Measurements from ENCODE around the gene SMARCC1.
A peak's percentile ranks its signal among the peaks of the same experiment; 100 is the strongest.

SMARCC1 gene

DNA sequence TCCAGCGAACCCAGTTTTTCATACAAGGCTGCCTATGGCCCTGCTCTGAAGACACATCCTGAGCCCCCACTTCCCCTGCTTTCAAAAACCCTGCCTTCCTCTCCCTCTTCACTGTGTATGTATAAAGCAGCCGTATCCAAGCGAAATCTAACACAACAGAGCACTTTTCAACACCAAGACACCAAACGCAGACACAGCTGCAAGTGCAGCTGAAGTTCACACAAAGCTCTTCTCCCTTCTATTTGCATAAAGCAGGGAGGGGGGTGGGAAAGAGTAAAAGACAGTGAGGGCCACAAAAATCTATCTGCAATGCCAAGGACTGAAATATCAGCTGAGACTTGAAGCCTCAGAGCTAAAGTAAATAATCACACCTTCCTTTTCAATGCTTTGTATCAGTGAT, 168.0 kb downstream of the SMARCC1 start:
- TF ChIP-seq EZH2phosphoT487 (IDR thresholded peaks at IDR 0.05; ENCODE audit: low read length) (no peak), EZH2 (optimal IDR thresholded peaks at IDR 0.05; ENCODE audit: low read depth, low read length) (no peak)
- TF ChIP-seq, protein P1, sequence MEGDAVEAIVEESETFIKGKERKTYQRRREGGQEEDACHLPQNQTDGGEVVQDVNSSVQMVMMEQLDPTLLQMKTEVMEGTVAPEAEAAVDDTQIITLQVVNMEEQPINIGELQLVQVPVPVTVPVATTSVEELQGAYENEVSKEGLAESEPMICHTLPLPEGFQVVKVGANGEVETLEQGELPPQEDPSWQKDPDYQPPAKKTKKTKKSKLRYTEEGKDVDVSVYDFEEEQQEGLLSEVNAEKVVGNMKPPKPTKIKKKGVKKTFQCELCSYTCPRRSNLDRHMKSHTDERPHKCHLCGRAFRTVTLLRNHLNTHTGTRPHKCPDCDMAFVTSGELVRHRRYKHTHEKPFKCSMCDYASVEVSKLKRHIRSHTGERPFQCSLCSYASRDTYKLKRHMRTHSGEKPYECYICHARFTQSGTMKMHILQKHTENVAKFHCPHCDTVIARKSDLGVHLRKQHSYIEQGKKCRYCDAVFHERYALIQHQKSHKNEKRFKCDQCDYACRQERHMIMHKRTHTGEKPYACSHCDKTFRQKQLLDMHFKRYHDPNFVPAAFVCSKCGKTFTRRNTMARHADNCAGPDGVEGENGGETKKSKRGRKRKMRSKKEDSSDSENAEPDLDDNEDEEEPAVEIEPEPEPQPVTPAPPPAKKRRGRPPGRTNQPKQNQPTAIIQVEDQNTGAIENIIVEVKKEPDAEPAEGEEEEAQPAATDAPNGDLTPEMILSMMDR (IDR thresholded peaks at IDR 0.05; ENCODE audit: low read length) = no peak
- Histone ChIP-seq H3F3A (ENCODE audit: insufficient read depth, low read length) (no peaks in the 10 kb centered on the region), H3K9ac (ENCODE audit: low read length) (no peak overlapping the region), H3K4me2 (ENCODE audit: low read depth, low read length) (no peak overlapping the region), H3K9me3 (replicated peaks; ENCODE audit: insufficient read depth, low read length) (no peaks in the 10 kb centered on the region), H3K4me3 (ENCODE audit: low read length) (no peak overlapping the region), H3K9me2 (replicated peaks; ENCODE audit: insufficient read depth, low read length) (no peaks in the 10 kb centered on the region), H2AFZ (ENCODE audit: low read length) (no peak overlapping the region), H3K27ac (ENCODE audit: low read length) (no peak overlapping the region), H3K27me3 (replicated peaks; ENCODE audit: insufficient read depth, low read length) (no peaks in the 10 kb centered on the region), H3K36me3 (replicated peaks; ENCODE audit: insufficient read depth, low read length) (0 out of 2 replicates have a peak, but pooled peaks cover 3% of the 10 kb centered on the region), H3K4me1 (ENCODE audit: low read length) (no peaks in the 10 kb centered on the region), H3K79me2 (ENCODE audit: low read length) (no peaks in the 10 kb centered on the region), H4K20me1 (ENCODE audit: insufficient read depth, low read length) (no peaks in the 10 kb centered on the region)
- peak; percentile 18 for DNase-seq

DNA sequence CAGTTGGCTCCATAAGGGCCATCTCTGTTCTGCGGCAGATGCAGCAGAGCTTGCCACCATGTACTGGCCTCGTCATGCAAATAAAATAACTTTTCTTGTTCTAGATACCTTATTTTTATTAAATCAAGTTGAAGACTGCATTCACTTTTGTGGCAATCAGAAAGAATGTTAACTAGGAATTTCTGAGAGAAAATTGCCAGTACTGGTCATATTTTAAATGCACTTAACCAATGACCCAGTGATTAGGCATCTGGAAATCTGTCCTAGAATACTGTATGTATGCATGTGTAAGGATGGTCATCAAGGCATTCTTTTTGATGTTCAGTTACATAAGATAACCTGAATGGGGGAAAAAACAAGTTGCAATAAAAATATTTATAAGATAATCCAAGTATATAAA, 168.8 kb downstream of the SMARCC1 start:
- H3K4me3 ChIP-seq (ENCODE audit: low read length) = no peak overlapping the region
- H3K9me3 ChIP-seq (replicated peaks; ENCODE audit: insufficient read depth, low read length) = no peaks in the 10 kb centered on the region
- no peak overlapping the region for H3K4me2 ChIP-seq (ENCODE audit: low read depth, low read length)
- no peak overlapping the region for H3K27ac ChIP-seq (ENCODE audit: low read length)
- 0 out of 2 replicates have a peak, but pooled peaks cover 3% of the 10 kb centered on the region for H3K36me3 ChIP-seq (replicated peaks; ENCODE audit: insufficient read depth, low read length)
- TF ChIP-seq EZH2phosphoT487 (IDR thresholded peaks at IDR 0.05; ENCODE audit: low read length) (no peak), EZH2 (optimal IDR thresholded peaks at IDR 0.05; ENCODE audit: low read depth, low read length) (no peak)
- TF ChIP-seq, protein P1 (IDR thresholded peaks at IDR 0.05; ENCODE audit: low read length) = no peak
- H3K79me2 ChIP-seq (ENCODE audit: low read length) = no peaks in the 10 kb centered on the region
- H4K20me1 ChIP-seq (ENCODE audit: insufficient read depth, low read length) = no peaks in the 10 kb centered on the region
- no peak overlapping the region for H2AFZ ChIP-seq (ENCODE audit: low read length)
- no peak overlapping the region for H3K9ac ChIP-seq (ENCODE audit: low read length)
- no peaks in the 10 kb centered on the region for H3K9me2 ChIP-seq (replicated peaks; ENCODE audit: insufficient read depth, low read length)
- H3K27me3 ChIP-seq (replicated peaks; ENCODE audit: insufficient read depth, low read length) = no peaks in the 10 kb centered on the region
- no peak for DNase-seq
- no peaks in the 10 kb centered on the region for H3F3A ChIP-seq (ENCODE audit: insufficient read depth, low read length)
- no peaks in the 10 kb centered on the region for H3K4me1 ChIP-seq (ENCODE audit: low read length)

DNA sequence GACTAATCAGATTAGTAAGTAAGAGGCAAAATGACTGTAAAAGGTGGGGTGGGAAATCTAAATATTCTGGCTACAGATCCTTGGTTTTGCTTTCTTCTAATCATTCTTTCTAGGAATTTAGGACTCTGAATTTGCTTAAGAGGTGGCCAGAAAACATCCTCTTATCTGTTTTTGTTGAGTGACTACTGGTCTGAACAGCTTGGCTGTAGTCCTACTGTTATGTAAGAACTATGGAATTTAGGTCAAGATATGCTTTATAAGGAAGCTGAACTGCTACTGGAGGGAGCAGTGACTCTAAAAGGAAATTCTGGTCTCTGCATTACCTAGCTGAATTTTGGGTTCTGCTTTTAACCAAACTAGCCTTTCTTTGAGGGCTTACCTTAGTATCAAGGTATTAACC, 169.5 kb downstream of the SMARCC1 start:
- DNase-seq = no peak
- Histone ChIP-seq H3K36me3 (replicated peaks; ENCODE audit: insufficient read depth, low read length) (0 out of 2 replicates have a peak, but pooled peaks cover 3% of the 10 kb centered on the region), H3K9me3 (replicated peaks; ENCODE audit: insufficient read depth, low read length) (no peaks in the 10 kb centered on the region)

More for the DNA sequence above, 169.5 kb downstream of the SMARCC1 start:
- Histone ChIP-seq H3K27ac (ENCODE audit: low read length) (no peak overlapping the region), H3K27me3 (replicated peaks; ENCODE audit: insufficient read depth, low read length) (no peaks in the 10 kb centered on the region), H3K4me2 (ENCODE audit: low read depth, low read length) (no peak overlapping the region), H2AFZ (ENCODE audit: low read length) (no peak overlapping the region), H3K4me3 (ENCODE audit: low read length) (no peak overlapping the region), H3F3A (ENCODE audit: insufficient read depth, low read length) (no peaks in the 10 kb centered on the region), H3K9ac (ENCODE audit: low read length) (no peak overlapping the region), H3K4me1 (ENCODE audit: low read length) (no peaks in the 10 kb centered on the region), H3K9me2 (replicated peaks; ENCODE audit: insufficient read depth, low read length) (no peaks in the 10 kb centered on the region), H4K20me1 (ENCODE audit: insufficient read depth, low read length) (no peaks in the 10 kb centered on the region), H3K79me2 (ENCODE audit: low read length) (no peaks in the 10 kb centered on the region)
- TF ChIP-seq, protein P1 (IDR thresholded peaks at IDR 0.05; ENCODE audit: low read length) = no peak
- TF ChIP-seq EZH2phosphoT487 (IDR thresholded peaks at IDR 0.05; ENCODE audit: low read length) (no peak), EZH2 (optimal IDR thresholded peaks at IDR 0.05; ENCODE audit: low read depth, low read length) (no peak)
